A673 (cell line): Measurements from ENCODE around the gene OCIAD1. TPM values are rescaled to one million over a fixed set of nuclear protein-coding genes. Genes with fewer than 3 reads are reported as not detected.
A peak's percentile ranks its signal among the peaks of the same experiment; 100 is the strongest.

Experiments used
- BruUV-seq: library from RNA; stranded (reverse); fragments of 400-500 nt; replicated peaks from 2 replicates; lab custom pipeline; 2021; lab: Mats Ljungman, UMichigan
- CTCF ChIA-PET: fragments of 300-600 bp; sonication (Branson Sonifier 250); formaldehyde crosslinking; loops from one replicate; lab custom pipeline; 2022; ENCODE audit warnings: antibody characterized with exemption; lab: Charles Lee
- POLR2A ChIA-PET: fragments of 300-600 bp; sonication (Branson Sonifier 250); formaldehyde crosslinking; loops from one replicate; lab custom pipeline; 2022; ENCODE audit warnings: antibody characterized with exemption; ENCODE audit not compliant: low non-redundant PET; lab: Charles Lee
- DNase-seq: peaks from one replicate; pipeline ENCODE4 v3.0.0-alpha.2; 2015; ENCODE audit warnings: low spot score
- H3K27ac ChIP-seq: fragments of 200-600 bp; sonication (generic); 2 replicates; pipeline ENCODE4 v1.5.1; 2016; ENCODE audit warnings: mixed run types, low read depth, mild to moderate bottlenecking, mixed read lengths, antibody characterized with exemption, low read length; ENCODE audit not compliant: poor library complexity, severe bottlenecking
- H3K27me3 ChIP-seq: fragments of 200-600 bp; sonication (generic); replicated peaks from 2 replicates; pipeline ENCODE4 v1.6.1; 2017; ENCODE audit warnings: mixed run types, low read depth, mild to moderate bottlenecking, mixed read lengths, antibody characterized with exemption, low read length; ENCODE audit not compliant: insufficient read depth, poor library complexity
- H3K36me3 ChIP-seq: fragments of 200-600 bp; sonication (generic); 2 replicates; pipeline ENCODE4 v1.6.1; 2016; ENCODE audit warnings: mixed run types, mild to moderate bottlenecking, mixed read lengths, antibody characterized with exemption, low read length; ENCODE audit not compliant: insufficient read depth, poor library complexity, severe bottlenecking
- H3K4me1 ChIP-seq: fragments of 200-600 bp; sonication (generic); 2 replicates; pipeline ENCODE4 v1.6.1; 2017; ENCODE audit warnings: mixed run types, mild to moderate bottlenecking, mixed read lengths, antibody characterized with exemption, low read length; ENCODE audit not compliant: insufficient read depth, poor library complexity, severe bottlenecking
- H3K4me3 ChIP-seq: fragments of 200-600 bp; sonication (generic); 2 replicates; pipeline ENCODE4 v1.5.1; 2016; ENCODE audit warnings: low read depth, mixed run types, mild to moderate bottlenecking, mixed read lengths, low read length; ENCODE audit not compliant: poor library complexity, severe bottlenecking
- H3K9me3 ChIP-seq: fragments of 200-600 bp; sonication (generic); 2 replicates; pipeline ENCODE4 v1.6.1; 2016; ENCODE audit warnings: mixed run types, low read depth, mild to moderate bottlenecking, mixed read lengths, antibody characterized with exemption, low read length; ENCODE audit not compliant: poor library complexity, severe bottlenecking
- CTCF ChIP-seq: fragments of 300-800, 200-600 bp; sonication (generic); conservative IDR thresholded peaks from 2 replicates; pipeline ENCODE4 v1.5.1; 2017; ENCODE audit warnings: low read depth, mild to moderate bottlenecking, antibody characterized with exemption, low read length, moderate library complexity, mixed read lengths
- EZH2 ChIP-seq: fragments of 200-600 bp; sonication (generic); IDR thresholded peaks from 2 replicates; pipeline ENCODE4 v1.6.1; 2017; ENCODE audit warnings: borderline replicate concordance, low read depth, mild to moderate bottlenecking, mixed read lengths, antibody characterized with exemption, low read length; ENCODE audit not compliant: poor library complexity, severe bottlenecking
- intact Hi-C: fragments of 100-400 bp; cut with micrococcal nuclease; formaldehyde crosslinking; loops from one replicate; pipeline ENCODE4 v1.10.0; 2022; ENCODE audit not compliant: unreplicated experiment
- total RNA-seq: library from RNA; stranded (reverse); gene quantifications from 2 replicates; pipeline ENCODE4 v1.2.3, GENCODE V29; 2021

Gene OCIAD1
- total RNA-seq, 1 experiment from 2014 or later, result 138 TPM

DNA sequence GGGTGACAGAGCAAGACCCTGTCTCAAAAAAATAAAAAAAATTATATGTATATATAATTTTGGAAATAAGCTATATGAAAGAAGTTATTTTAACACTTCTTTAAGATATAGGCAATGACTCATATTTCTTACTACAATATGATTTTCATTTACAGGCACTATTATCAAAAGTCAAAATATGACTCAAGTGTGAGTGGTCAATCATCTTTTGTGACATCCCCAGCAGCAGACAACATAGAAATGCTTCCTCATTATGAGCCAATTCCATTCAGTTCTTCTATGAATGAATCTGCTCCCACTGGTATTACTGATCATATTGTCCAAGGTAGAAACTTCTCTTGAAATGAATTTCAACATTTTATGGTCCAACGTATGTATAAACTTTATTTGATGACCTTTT is 20.8 kb downstream of the OCIAD1 start:
- H3K27me3 ChIP-seq, result no peaks in the 10 kb centered on the region
- intact Hi-C loops, result no loop called here

DNA sequence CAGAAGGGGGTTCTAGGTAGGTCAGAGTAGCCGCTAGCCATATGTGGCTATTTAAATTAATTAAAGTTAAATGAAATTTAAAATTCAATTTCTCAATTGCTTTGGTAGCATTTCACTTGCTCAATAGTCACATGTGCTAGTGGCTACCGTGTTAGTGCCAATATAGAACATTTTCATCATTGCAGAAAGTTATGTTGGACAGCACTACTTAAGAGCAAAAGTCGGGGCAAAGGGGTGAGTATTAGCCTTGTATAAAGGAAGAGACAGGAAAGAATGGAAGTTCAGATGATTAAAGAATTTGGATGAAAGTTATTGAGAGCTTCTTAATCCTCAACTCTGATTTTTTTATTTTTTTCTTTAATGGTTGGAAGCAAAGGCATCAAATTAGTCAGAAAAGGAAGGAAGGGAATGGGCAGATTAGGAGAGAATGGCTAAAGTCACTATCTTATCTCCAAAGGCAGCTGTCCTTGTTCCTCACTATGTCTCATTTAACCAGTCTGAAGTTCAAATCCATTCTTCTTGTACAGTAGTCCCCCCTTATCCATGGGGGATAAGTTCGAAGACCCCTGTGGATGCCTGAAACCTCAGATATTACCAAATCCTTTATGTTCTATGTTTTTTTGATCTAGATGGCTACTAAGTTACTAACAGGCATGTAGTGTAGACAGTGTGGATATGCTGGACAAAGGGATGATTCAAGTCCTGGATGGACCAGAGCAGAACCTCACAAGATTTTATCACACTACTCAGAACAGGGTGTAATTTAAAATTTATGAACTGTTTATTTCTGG is 22.9 kb downstream of the OCIAD1 start:
- DNase-seq, result no peak

More for the DNA sequence above, 20.8 kb downstream of the OCIAD1 start:
- TF ChIP-seq CTCF (no peak), EZH2 (no peak)
- Histone ChIP-seq H3K4me1 (no peaks in the 10 kb centered on the region), H3K36me3 (peaks cover 28% of the 10 kb centered on the region), H3K4me3 (no peak overlapping the region), H3K27ac (no peak overlapping the region), H3K9me3 (no peaks in the 10 kb centered on the region)
- no TSS peak for BruUV-seq
- ChIA-PET CTCF (no interaction called here), POLR2A (no interaction called here)
- DNase-seq, result no peak

GRCh38 chr4:48854395-48854683 is 23.5 kb downstream of the OCIAD1 start:
- no peaks in the 10 kb centered on the region for H3K9me3 ChIP-seq
- H3K27me3 ChIP-seq, result no peaks in the 10 kb centered on the region
- no TSS peak for BruUV-seq
- CTCF ChIA-PET, result no interaction called here
- POLR2A ChIA-PET, result no interaction called here
- TF ChIP-seq CTCF (no peak), EZH2 (no peak)
- H3K4me1 ChIP-seq, result no peaks in the 10 kb centered on the region
- DNase-seq, result no peak
- peaks cover 25% of the 10 kb centered on the region for H3K36me3 ChIP-seq
- intact Hi-C loops, result no loop called here
- H3K4me3 ChIP-seq, result no peak overlapping the region
- no peak overlapping the region for H3K27ac ChIP-seq

More for the DNA sequence above, 22.9 kb downstream of the OCIAD1 start:
- ChIA-PET CTCF (no interaction called here), POLR2A (no interaction called here)
- no peak overlapping the region for H3K27ac ChIP-seq
- no peaks in the 10 kb centered on the region for H3K9me3 ChIP-seq
- H3K36me3 ChIP-seq, result peaks cover 24% of the 10 kb centered on the region
- intact Hi-C loops, result no loop called here
- H3K4me1 ChIP-seq, result no peaks in the 10 kb centered on the region
- H3K4me3 ChIP-seq, result no peak overlapping the region
- no peaks in the 10 kb centered on the region for H3K27me3 ChIP-seq
- TF ChIP-seq CTCF (no peak), EZH2 (no peak)
- BruUV-seq, result TSS peak; percentile 7
